Stimulated activated CD4-positive, alpha-beta T cell treated with anti-CD3 and anti-CD28 coated beads, Interleukin-1b, Interleukin-23, amount 100 ng/mL, for 4 hours (primary cell): ENCODE data around the gene SLC25A38.

ENCODE experiments used
- DNase-seq, 2 donors: peaks; one replicate each; pipeline ENCODE4 v3.0.0-alpha.2; 2020; ENCODE audit warnings: low read depth in 2 of 2

SLC25A38 gene

GRCh38 chr3:39433642-39434041, 50.5 kb downstream of the SLC25A38 start:
- DNase-seq: no peak

- DNase-seq: no peak
These were observed 51.4 kb downstream of the SLC25A38 start for GRCh38 chr3:39434574-39434973.

- no peak for DNase-seq
These were observed 52.0 kb downstream of the SLC25A38 start for GRCh38 chr3:39435006-39435748.

GRCh38 chr3:39438880-39439279, 55.7 kb downstream of the SLC25A38 start:
- DNase-seq: no peak

- DNase-seq: no peak
These were observed 57.1 kb downstream of the SLC25A38 start for GRCh38 chr3:39440316-39440715.

- no peak for DNase-seq
These were observed 60.4 kb downstream of the SLC25A38 start for GRCh38 chr3:39443530-39443929.

- no peak for DNase-seq
These were observed 62.8 kb downstream of the SLC25A38 start for GRCh38 chr3:39445927-39446326.

- no peak for DNase-seq
These were observed 63.3 kb downstream of the SLC25A38 start for GRCh38 chr3:39446444-39446843.
